VCaP (cell line): ENCODE results near the gene GPR162.

Experiments used
- H3K27ac ChIP-seq: fragments of 450-650 bp; 2 replicates; pipeline ENCODE4 v1.5.1; 2017
- CTCF ChIP-seq: fragments of 450-650 bp; conservative IDR thresholded peaks from 2 replicates; pipeline ENCODE4 v1.5.1; 2017; ENCODE audit warnings: mild to moderate bottlenecking, moderate library complexity

GPR162 gene

GRCh38 chr12:6838854-6839253, 17.2 kb downstream of the GPR162 start:
- no peak overlapping the region for H3K27ac ChIP-seq
- no peak for TF ChIP-seq CTCF

GRCh38 chr12:6839482-6840201, 18.0 kb downstream of the GPR162 start:
- no peak overlapping the region for H3K27ac ChIP-seq
- TF ChIP-seq CTCF = no peak

GRCh38 chr12:6840330-6840729, 18.7 kb downstream of the GPR162 start:
- no peak for TF ChIP-seq CTCF

GRCh38 chr12:6840761-6841515, 19.3 kb downstream of the GPR162 start, which contains the start of gene GNB3:
Gene GNB3, plus strand, starts transcription at chr12:6840925. Its CDS starts 363 bp downstream, at chr12:6841288.
- no peak for TF ChIP-seq CTCF
- H3K27ac ChIP-seq = no peak within 1 kb of the TSS

More at GRCh38 chr12:6840330-6840729, 18.7 kb downstream of the GPR162 start:
- H3K27ac ChIP-seq = no peak overlapping the region

GRCh38 chr12:6842075-6842474, 20.5 kb downstream of the GPR162 start:
- H3K27ac ChIP-seq = no peak overlapping the region
- no peak for TF ChIP-seq CTCF

- no peak overlapping the region for H3K27ac ChIP-seq
- 0 out of 2 replicates have a peak, but pooled peaks have one; percentile 11 for TF ChIP-seq CTCF
Observed at GRCh38 chr12:6843118-6843902, 21.7 kb downstream of the GPR162 start.

GRCh38 chr12:6845395-6845794, 23.8 kb downstream of the GPR162 start:
- TF ChIP-seq CTCF = no peak

More at GRCh38 chr12:6845395-6845794, 23.8 kb downstream of the GPR162 start:
- H3K27ac ChIP-seq = no peak overlapping the region
